ENCODE measurements around the gene DMPK.
"Not testable (repeated sequence)": the region's sequence is repeated elsewhere in the genome, so short reads cannot be mapped to it uniquely, and the experiment has no call there.

The DMPK gene

DNA sequence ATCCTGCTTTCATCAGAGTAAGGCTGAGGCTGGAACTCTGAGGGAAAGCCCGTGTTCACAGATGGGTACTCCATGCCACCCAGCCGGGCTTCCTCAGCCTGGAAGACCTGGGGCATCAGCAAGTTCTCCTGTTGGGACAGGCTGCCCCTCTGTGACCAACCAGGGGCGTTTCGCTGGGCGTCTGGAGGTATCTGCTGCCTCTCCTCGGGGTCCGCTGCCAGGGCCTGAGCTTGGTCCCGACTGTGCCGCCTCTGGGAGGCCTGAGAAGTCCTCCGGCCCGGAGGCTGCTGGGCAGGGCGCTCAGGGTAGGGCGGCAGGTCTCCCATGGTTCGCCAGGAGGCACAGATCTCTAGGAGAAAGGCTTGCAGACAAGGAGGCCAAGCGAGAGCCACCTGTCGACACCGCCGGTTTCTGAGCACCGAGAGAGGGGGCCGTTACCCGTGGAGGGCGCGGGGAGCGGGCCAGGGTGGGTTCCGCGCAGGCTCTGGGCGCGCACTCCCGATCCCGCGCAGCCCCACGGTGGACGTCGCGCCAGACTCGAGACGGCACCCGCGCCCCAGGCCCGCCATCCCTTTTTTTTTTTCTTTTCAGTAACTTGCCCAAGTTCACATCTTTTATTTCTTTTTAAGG is 32.7 kb upstream of the DMPK start, which contains the start of gene RSPH6A:
Gene RSPH6A, minus strand, starts transcription at position 458 of the 630 bp plus-strand sequence. Its CDS starts 132 bp downstream, at position 326.
- no peak for DNase-seq

DNA sequence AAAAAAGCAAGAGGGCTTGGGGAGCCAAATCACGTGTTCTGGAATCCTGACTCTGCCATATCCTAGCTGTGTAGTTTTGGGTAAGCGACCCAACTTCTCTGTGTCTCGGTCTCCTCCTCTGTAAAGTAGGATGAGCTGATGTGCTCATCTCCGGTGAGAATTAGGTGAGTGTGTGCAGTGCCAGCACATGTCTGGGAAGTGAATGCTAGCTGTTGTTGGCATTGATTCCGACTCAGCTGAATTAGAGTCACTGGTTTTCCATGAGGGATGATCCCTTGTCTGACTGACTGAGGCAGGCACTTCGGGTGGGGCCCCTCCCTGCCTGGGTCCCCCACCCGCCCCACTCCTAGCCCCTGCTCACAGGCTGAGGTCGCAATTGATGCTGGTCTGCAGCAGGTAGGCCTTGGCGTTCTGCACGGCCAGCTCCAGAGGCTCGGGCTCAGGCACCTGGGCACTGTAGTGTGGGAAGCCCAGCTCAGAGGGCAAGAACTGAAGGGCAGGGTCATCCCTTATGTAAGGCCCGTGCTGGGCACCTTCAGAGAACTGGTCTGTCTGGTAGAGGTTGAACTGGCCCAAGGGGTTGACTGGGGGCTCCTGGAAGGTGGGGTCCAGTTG is 32.0 kb upstream of the DMPK start:
- no peak for DNase-seq

GRCh38 chr19:45812297-45812696 is 30.0 kb upstream of the DMPK start:
- DNase-seq = no peak

GRCh38 chr19:45809643-45810159 is 27.4 kb upstream of the DMPK start:
- no peak for DNase-seq

DNA sequence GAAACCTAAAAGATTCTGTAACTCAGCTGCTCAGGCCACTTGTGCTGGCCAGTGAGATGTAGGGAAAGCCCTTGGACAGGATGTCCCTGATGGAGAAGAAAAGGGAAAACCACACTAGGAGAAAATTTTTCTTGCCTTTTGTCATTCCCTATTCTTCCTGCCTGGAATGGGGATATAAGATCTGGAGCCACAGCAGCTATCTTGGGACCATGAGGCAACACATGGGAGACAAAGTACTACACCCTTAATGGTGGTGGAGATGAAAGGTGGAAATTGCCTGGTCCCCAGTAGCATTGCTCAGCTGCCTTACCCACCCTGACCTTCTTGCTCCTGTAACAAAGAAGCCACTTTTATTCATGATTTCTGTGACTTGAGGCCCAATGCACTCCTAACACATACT is 23.4 kb upstream of the DMPK start:
- DNase-seq = no peak

DNA sequence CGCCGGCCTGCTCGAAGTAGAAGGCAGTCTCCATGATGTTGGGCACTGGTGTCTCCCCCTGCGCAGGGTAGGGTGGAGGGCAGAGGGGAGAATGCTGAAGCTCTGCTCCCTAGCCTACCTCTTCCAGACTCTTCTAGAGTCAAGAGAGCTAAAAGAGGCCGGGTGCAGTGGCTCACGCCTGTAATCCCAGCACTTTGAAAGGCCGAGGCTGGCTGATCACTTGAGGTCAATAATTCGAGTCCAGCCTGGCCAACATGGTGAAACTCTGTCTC is 22.6 kb upstream of the DMPK start:
- no peak for DNase-seq

DNA sequence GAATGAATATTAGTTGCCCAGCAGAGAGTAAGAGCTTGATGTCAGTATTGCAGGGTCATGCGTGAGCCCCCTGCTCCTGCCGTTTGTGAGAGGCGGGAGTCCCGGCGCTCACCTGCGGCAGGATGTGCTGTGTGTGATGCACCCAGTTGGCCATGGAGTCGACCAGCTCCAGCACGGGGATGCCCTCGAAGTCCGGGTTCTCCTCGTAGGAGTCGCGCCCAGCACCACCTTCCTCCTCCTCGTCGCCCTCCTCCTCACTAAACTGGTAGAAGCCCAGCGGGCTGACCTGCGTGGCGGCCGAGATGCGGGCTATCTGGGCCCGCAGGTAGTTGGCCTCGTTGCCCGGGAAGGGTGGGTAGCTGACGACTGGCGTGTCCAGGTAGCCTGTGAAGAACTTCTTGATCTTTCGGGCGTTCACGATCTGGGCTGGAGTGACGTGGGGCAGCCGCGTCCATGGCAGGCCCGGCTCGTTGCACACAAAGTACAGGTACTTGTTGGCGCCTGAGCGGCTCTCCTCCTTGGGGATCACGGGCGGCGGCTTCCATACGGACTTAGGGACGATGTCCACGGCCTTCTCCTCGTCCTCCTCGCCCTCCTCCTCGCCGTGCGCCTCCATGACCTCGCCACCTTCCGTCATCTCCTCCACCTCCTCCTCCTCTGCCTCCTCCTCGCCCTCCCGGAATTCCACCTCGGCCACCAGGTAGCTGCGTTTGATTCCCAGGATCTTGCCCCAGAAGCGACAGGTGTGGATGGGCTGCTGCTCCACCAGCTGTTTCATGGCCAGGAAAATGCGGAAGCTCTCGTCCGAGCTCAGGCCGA is 22.1 kb upstream of the DMPK start:
- DNase-seq = no peak

DNA sequence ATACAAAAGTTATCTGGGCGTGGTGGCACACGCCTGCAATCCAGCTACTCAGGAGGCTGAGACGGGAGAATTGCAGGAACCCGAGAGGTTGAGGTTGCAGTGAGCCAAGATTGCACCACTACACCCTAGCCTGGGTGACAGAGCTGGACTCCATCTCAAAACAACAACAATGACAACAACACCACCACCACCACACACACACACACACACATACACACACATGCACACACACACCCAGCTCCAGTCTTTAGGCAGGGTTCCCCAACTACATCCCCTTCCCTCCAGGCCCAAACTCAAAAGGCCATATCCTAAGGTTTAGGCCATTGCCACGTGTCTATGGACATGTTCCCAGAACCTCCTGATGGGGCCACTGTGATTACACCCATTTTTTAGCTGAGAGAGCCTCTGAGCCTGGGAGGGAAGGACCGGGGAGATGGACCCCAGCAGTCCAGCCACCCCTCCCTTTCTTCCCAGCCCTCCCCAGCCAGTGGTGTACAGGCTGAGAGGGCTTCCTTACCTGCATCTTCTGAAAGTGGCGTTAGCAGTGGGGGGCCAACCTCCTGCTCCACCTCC is 19.4 kb upstream of the DMPK start:
- DNase-seq = no peak

- no peak for DNase-seq
Measured at GRCh38 chr19:45800070-45800553, 17.8 kb upstream of the DMPK start.

GRCh38 chr19:45799541-45799940 is 17.3 kb upstream of the DMPK start:
- DNase-seq = not testable (repeated sequence)

DNA sequence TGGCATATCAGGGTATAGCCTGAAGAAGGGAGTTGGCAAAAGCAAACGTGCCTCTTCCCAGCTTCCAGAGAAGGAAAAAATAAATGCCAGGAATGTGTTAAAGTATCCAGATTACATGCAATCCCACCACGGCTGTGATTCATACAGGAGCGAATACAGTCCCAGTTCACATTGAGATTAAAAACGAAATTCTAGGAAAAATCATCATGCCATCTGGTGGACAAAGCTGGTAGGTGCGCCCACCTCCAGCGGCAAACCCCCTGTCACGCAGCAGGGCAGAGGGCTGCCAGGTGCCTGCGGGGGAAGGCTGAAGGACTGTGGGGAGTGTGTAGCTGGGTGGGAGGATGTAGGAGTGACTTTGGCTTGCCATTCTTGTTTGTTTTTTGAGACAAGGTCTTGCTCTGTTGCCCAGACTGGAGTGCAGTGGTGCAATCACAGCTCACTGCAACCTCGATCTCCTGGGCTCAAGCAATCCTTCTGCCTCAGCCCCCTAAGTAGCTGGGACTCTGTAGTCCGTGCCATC is 16.8 kb upstream of the DMPK start:
- no peak for DNase-seq

DNA sequence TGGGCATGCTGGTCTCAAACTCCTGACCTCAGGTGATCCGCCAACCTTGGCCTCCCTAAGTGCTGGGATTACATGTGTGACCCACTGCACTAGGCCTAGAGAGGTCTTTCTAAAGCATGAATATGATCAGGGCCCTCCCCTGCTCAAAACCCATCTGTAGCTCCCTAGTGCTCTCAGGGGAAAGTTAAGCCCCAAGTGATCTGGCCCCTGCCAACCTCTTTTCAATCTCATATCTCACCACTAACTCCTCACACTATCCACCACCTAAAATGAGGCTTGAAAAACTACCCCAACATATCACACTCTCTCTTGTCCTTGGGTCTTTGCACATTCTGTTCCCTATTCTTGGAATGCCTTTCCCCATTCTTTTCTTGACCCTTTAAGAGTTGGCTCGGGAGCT is 12.3 kb upstream of the DMPK start:
- DNase-seq = no peak

- DNase-seq = no peak
Measured at GRCh38 chr19:45793876-45794275, 11.6 kb upstream of the DMPK start.

- DNase-seq = no peak
Measured at GRCh38 chr19:45793178-45793564, 10.9 kb upstream of the DMPK start.

GRCh38 chr19:45792470-45793177 is 10.3 kb upstream of the DMPK start, which contains the start of gene DMWD:
DMWD (minus strand) TSS chr19:45792845; CDS start chr19:45792756, 89 bp downstream.
- peak; percentile 39 for DNase-seq

- no peak for DNase-seq
Measured at GRCh38 chr19:45791744-45792469, 9.6 kb upstream of the DMPK start.

DNA sequence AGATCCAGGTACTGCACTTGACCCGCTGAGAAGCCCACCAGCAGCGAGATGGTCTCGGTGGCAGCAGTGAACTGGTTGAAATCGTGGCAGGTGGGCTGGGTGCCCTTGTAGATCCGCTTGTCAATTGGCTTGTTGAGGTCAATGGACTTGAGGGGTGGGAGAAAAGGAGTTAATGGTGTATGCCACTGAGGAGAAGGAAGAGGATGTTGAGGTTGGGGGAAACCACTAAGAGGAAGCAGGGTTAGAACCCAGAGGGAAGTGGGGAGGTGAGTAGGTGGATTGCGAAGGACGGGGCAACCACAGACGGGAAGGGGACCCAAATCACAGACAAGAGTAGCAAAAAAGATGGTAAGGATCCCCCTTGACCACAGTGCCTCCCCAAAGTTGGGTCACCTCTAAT is 8.7 kb upstream of the DMPK start:
- peak; percentile 82 for DNase-seq

DNA sequence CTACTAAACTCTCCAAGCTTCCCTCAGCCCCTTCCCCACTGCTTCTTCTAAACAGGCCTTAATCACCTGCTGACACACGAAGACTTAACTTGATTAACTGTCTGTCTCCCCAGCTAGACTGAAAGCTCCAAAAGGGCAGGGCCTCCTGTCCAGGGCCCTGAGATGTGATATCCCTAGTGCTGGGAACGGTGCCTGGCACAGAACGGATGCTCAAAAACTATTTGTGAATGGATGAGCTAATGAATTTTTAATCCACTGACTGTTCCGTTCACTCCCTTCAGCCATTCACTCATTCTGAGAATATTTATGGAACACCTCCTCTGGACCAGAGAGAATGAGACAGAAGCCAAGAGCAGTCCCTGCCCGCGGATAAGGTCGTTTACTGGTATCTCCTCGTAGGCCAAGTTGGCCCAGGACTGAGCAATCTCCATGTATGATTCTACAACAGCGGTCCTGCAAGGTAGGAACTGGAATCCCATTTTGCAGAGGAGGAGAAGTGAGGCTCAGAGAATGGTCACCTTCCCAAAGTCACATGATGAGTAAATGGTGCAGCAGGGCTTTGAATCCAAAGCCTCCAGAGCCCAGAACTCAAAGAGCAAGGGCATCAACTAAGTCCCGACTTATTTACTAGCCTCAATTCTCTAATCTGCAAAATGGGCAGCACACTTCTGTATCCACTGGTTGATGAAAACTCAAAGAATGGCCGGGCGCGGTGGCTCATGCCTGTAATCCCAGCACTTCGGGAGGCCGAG is 6.9 kb upstream of the DMPK start:
- DNase-seq = no peak

DNA sequence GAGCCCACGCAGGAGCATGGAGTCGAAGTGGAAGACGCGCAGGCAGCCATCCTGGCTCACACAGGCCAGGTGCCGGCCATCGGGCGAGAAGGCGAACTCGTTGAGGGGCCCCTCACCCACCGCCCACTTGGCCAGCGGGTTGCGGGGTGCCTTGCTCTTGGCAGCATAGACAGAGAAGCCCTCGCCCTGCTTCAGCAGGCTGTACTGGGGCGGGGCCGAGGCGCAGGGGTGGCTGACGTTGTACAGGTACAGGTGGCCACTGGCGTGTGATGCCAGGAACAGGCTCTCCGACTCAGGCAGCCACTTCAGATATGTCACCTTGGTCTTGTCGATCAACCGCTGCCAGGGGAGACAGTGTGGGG is 4.2 kb upstream of the DMPK start:
- DNase-seq = no peak

DNA sequence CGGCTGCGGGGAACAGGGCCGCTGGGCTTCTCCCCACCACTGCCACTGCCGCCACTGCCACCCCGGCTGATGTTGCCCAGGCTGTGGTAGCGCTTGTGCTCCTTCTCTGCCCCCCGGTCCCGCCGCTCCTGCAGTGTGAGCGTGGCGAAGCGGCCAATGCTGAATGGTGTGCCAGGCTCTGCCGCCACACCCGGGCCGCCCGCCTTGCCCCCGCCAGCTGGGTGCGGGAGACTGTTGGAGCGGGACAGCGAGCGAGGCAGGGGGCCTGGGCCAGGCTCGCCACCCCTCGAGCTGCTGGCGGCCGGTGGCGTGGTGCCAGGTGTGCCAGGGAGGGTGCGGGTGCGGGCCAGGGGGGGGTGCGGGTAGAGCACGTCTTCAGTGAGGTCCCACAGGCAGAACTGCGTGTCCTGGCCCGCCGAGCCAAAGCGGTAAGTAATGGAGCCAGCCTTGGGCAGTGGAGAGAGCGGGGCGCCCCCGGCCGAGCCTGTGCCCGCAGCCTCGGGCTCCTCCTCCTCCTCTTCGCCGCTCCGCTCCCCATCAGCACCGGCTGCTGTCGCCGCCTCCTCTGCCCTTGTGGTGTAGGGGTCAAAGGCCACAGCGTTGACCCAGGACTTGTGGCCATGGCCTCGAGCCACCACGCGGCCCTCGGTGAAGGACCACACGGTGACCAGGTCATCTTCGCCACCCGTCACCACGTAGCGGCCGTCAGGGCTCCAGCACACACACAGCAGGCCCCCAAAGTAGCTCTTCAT is 3.7 kb upstream of the DMPK start:
- no peak for DNase-seq
